MCF 10A (cell line): ENCODE data around the gene LGALS3BP. TPM values are rescaled to one million over a fixed set of nuclear protein-coding genes. Genes with fewer than 3 reads are reported as not detected.

Source experiments
- BruUV-seq: library from RNA; stranded (reverse); fragments of 400-500 nt; replicated peaks from 2 replicates; lab custom pipeline; 2021; lab: Mats Ljungman, UMichigan
- CTCF ChIA-PET: fragments of 300-600 bp; sonication (Branson Sonifier 250); formaldehyde crosslinking; extraction: SDS; loops from one replicate; lab custom pipeline; 2021; ENCODE audit warnings: antibody characterized with exemption, inconsistent platforms; lab: Yijun Ruan, JAX
- POLR2A ChIA-PET: fragments of 300-600, 350-650 bp; sonication (Branson Sonifier 250); formaldehyde crosslinking; extraction: SDS; loops from one replicate; lab custom pipeline; 2020; ENCODE audit warnings: antibody characterized with exemption, inconsistent platforms; lab: Yijun Ruan, JAX
- DNase-seq: peaks from one replicate; pipeline ENCODE4 v3.0.0-alpha.2; 2018; ENCODE audit not compliant: unreplicated experiment
- H3K27ac Mint-ChIP-seq: one replicate; pipeline ENCODE4 v1.8.0; 2022; ENCODE audit warnings: mild to moderate bottlenecking, low read depth, mixed read lengths; ENCODE audit not compliant: unreplicated experiment
- H3K27me3 Mint-ChIP-seq: one replicate; pipeline ENCODE4 v1.8.0; 2022; ENCODE audit warnings: mixed read lengths; ENCODE audit not compliant: insufficient read depth, unreplicated experiment
- H3K36me3 Mint-ChIP-seq: one replicate; pipeline ENCODE4 v1.8.0; 2022; ENCODE audit warnings: mild to moderate bottlenecking, moderate library complexity, mixed read lengths; ENCODE audit not compliant: insufficient read depth, unreplicated experiment
- H3K4me1 Mint-ChIP-seq: one replicate; pipeline ENCODE4 v1.8.0; 2022; ENCODE audit warnings: mixed read lengths; ENCODE audit not compliant: insufficient read depth, unreplicated experiment
- H3K4me3 Mint-ChIP-seq: one replicate; pipeline ENCODE4 v1.8.0; 2022; ENCODE audit warnings: mild to moderate bottlenecking, moderate library complexity, mixed read lengths; ENCODE audit not compliant: unreplicated experiment
- H3K9me3 Mint-ChIP-seq: one replicate; pipeline ENCODE4 v1.8.0; 2022; ENCODE audit warnings: mixed read lengths; ENCODE audit not compliant: unreplicated experiment
- CTCF ChIP-seq: fragments of 200-600 bp; IDR thresholded peaks from one replicate; pipeline ENCODE4 v1.8.0; 2022; ENCODE audit warnings: antibody characterized with exemption, mild to moderate bottlenecking; ENCODE audit not compliant: unreplicated experiment
- intact Hi-C: fragments of 100-400 bp; cut with micrococcal nuclease; formaldehyde crosslinking; loops from 2 replicates; pipeline ENCODE4 v1.14.1; 2022
- total RNA-seq: library from RNA; stranded (reverse); gene quantifications from 2 replicates; pipeline ENCODE4 v1.2.3, GENCODE V29; 2022

The LGALS3BP gene
- total RNA-seq, 1 experiment from 2014 or later: 58.0 TPM

GRCh38 chr17:78995761-78996451 is 16.2 kb upstream of the LGALS3BP start:
- no peaks in the 10 kb centered on the region for H3K4me1 Mint-ChIP-seq
- DNase-seq: no peak
- no peaks in the 10 kb centered on the region for H3K9me3 Mint-ChIP-seq
- BruUV-seq: no TSS peak
- H3K36me3 Mint-ChIP-seq: peaks cover 64% of the 10 kb centered on the region
- POLR2A ChIA-PET: interaction anchor here (1.4 kb wide), 1 partner anchor 9 kb away, joined by 3 read pairs; no protein-coding TSS in a partner anchor
- H3K27me3 Mint-ChIP-seq: no peaks in the 10 kb centered on the region
- no peak overlapping the region for H3K27ac Mint-ChIP-seq
- CTCF ChIA-PET: interaction anchor here (0.5 to 1.6 kb wide), 7 partner anchors 11 to 397 kb away, joined by 3 to 5 read pairs (median 3); no protein-coding TSS in a partner anchor
- no peak for TF ChIP-seq CTCF
- H3K4me3 Mint-ChIP-seq: no peak overlapping the region
- intact Hi-C loops: no loop called here

- no TSS peak for BruUV-seq
- H3K36me3 Mint-ChIP-seq: peaks cover 66% of the 10 kb centered on the region
- H3K4me3 Mint-ChIP-seq: no peak overlapping the region
These were observed 15.5 kb upstream of the LGALS3BP start for GRCh38 chr17:78995022-78995760.

GRCh38 chr17:78993981-78994671 is 14.4 kb upstream of the LGALS3BP start:
- Mint-ChIP-seq H3K27ac (no peak overlapping the region), H3K4me1 (no peaks in the 10 kb centered on the region), H3K9me3 (no peaks in the 10 kb centered on the region), H3K27me3 (no peaks in the 10 kb centered on the region), H3K4me3 (no peak overlapping the region), H3K36me3 (peaks cover 67% of the 10 kb centered on the region)
- ChIA-PET POLR2A (no interaction called here), CTCF (interaction anchor here (0.5 to 1.6 kb wide), 8 partner anchors 8 to 706 kb away, joined by 3 to 5 read pairs (median 3); no protein-coding TSS in a partner anchor)
- intact Hi-C loops: no loop called here
- BruUV-seq: no TSS peak
- no peak for DNase-seq
- no peak for TF ChIP-seq CTCF

More at GRCh38 chr17:78995022-78995760, 15.5 kb upstream of the LGALS3BP start:
- no peak for DNase-seq
- no peak overlapping the region for H3K27ac Mint-ChIP-seq
- POLR2A ChIA-PET: no interaction called here
- no peaks in the 10 kb centered on the region for H3K9me3 Mint-ChIP-seq
- intact Hi-C loops: no loop called here
- no peaks in the 10 kb centered on the region for H3K4me1 Mint-ChIP-seq
- no peak for TF ChIP-seq CTCF
- H3K27me3 Mint-ChIP-seq: no peaks in the 10 kb centered on the region
- CTCF ChIA-PET: interaction anchor here (0.6 to 1.6 kb wide), 4 partner anchors 10 to 397 kb away, joined by 3 to 5 read pairs (median 3); no protein-coding TSS in a partner anchor
